Erythroblast (primary cell): Measurements from ENCODE around the gene SRGAP2.
"Not testable (repeated sequence)": the region's sequence is repeated elsewhere in the genome, so short reads cannot be mapped to it uniquely, and the experiment has no call there.

Experiments
- GATA1 ChIP-seq: IDR thresholded peaks from 2 replicates; pipeline ENCODE4 v1.6.1; 2011; ENCODE audit warnings: low read depth, mild to moderate bottlenecking, control low read depth, low read length, moderate library complexity
- POLR2A ChIP-seq: IDR thresholded peaks from 2 replicates; pipeline ENCODE4 v1.6.1; 2011; ENCODE audit warnings: mild to moderate bottlenecking, low read length

- TF ChIP-seq POLR2A, GATA1: not testable (repeated sequence)
Measured at GRCh38 chr1:206225386-206225785, 22.0 kb downstream of the SRGAP2 start.
